CD4-positive, alpha-beta memory T cell (primary cell): Measurements from ENCODE around the gene TMC2. TPM values are rescaled to one million over a fixed set of nuclear protein-coding genes. Genes with fewer than 3 reads are reported as not detected.

Experiments used
- CTCF ChIA-PET: fragments of 350-600 bp; sonication (Branson Sonifier 250); formaldehyde crosslinking; loops from one replicate; lab custom pipeline; 2021; ENCODE audit warnings: inconsistent platforms; ENCODE audit not compliant: partially characterized antibody; lab: Charles Lee
- POLR2A ChIA-PET: fragments of 350-600 bp; sonication (Branson Sonifier 250); formaldehyde crosslinking; loops from one replicate; lab custom pipeline; 2021; ENCODE audit not compliant: partially characterized antibody; lab: Charles Lee
- DNase-seq, 5 donors: peaks; one replicate each; pipeline versions ENCODE4 v3.0.0 to v3.0.0-alpha.2; 2020 to 2022; ENCODE audit warnings: mixed read lengths in 1 of 5
- H3K27ac ChIP-seq: one replicate; pipeline ENCODE4 v1.7.0; 2013; ENCODE audit warnings: low read depth, low read length
- H3K27me3 ChIP-seq: 2 replicates; pipeline ENCODE4 v1.7.0; 2013; ENCODE audit warnings: mild to moderate bottlenecking, low read length, moderate library complexity; ENCODE audit not compliant: insufficient read depth
- H3K36me3 ChIP-seq: 2 replicates; pipeline ENCODE4 v1.7.0; 2013; ENCODE audit warnings: mild to moderate bottlenecking, low read length, moderate library complexity; ENCODE audit not compliant: insufficient read depth
- H3K4me1 ChIP-seq: 2 replicates; pipeline ENCODE4 v1.7.0; 2013; ENCODE audit warnings: mild to moderate bottlenecking, low read length, moderate library complexity; ENCODE audit not compliant: insufficient read depth
- H3K4me3 ChIP-seq, 2 donors: one replicate each; pipeline ENCODE4 v1.7.0; 2013; ENCODE audit warnings: low read length in 2 of 2, mild to moderate bottlenecking in 1 of 2
- H3K9me3 ChIP-seq, 2 donors: one replicate each; pipeline ENCODE4 v1.7.0; 2013; ENCODE audit warnings: low read length in 2 of 2, control low read depth in 1 of 2; ENCODE audit not compliant: control insufficient read depth in 1 of 2
- H3K27ac Mint-ChIP-seq, 7 donors: one replicate each; pipeline ENCODE4 v1.8.0; 2020 to 2021; ENCODE audit warnings: mixed read lengths in 7 of 7, mild to moderate bottlenecking in 6 of 7, inconsistent platforms in 3 of 7, moderate library complexity in 3 of 7
- H3K27me3 Mint-ChIP-seq, 2 donors: one replicate each; pipeline ENCODE4 v1.8.0; 2020 to 2021; ENCODE audit warnings: mixed read lengths in 2 of 2
- H3K36me3 Mint-ChIP-seq, 2 donors: one replicate each; pipeline ENCODE4 v1.8.0; 2020 to 2021; ENCODE audit warnings: mixed read lengths in 2 of 2, inconsistent platforms in 1 of 2, mild to moderate bottlenecking in 1 of 2
- H3K4me1 Mint-ChIP-seq, 4 donors: one replicate each; pipeline ENCODE4 v1.8.0; 2020 to 2021; ENCODE audit warnings: mixed read lengths in 4 of 4, mild to moderate bottlenecking in 1 of 4
- H3K4me3 Mint-ChIP-seq, 8 donors: one replicate each; pipeline ENCODE4 v1.8.0; 2020 to 2021; ENCODE audit warnings: mixed read lengths in 8 of 8, mild to moderate bottlenecking in 7 of 8, moderate library complexity in 6 of 8, inconsistent platforms in 3 of 8
- H3K9me3 Mint-ChIP-seq, 8 donors: one replicate each; pipeline ENCODE4 v1.8.0; 2020 to 2021; ENCODE audit warnings: mixed read lengths in 8 of 8, mild to moderate bottlenecking in 5 of 8, inconsistent platforms in 3 of 8, moderate library complexity in 1 of 8
- intact Hi-C: fragments of 100-400 bp; cut with micrococcal nuclease; formaldehyde crosslinking; loops from one replicate; pipeline ENCODE4 v1.15.1; 2023
- polyA plus RNA-seq, 2 donors: library from polyadenylated mRNA; unstranded; fragments of 300-500 nt; fragmentation: Illumina TruSeq; gene quantifications; one replicate each; pipeline ENCODE4 v1.2.3, GENCODE V29; 2021
- total RNA-seq, 2 experiments: library from RNA; stranded (reverse); gene quantifications; one replicate each; pipeline ENCODE4 v1.2.3, GENCODE V29; 2021

Gene TMC2
- total and polyA plus RNA-seq, 4 experiments from 2014 or later: not detected

DNA sequence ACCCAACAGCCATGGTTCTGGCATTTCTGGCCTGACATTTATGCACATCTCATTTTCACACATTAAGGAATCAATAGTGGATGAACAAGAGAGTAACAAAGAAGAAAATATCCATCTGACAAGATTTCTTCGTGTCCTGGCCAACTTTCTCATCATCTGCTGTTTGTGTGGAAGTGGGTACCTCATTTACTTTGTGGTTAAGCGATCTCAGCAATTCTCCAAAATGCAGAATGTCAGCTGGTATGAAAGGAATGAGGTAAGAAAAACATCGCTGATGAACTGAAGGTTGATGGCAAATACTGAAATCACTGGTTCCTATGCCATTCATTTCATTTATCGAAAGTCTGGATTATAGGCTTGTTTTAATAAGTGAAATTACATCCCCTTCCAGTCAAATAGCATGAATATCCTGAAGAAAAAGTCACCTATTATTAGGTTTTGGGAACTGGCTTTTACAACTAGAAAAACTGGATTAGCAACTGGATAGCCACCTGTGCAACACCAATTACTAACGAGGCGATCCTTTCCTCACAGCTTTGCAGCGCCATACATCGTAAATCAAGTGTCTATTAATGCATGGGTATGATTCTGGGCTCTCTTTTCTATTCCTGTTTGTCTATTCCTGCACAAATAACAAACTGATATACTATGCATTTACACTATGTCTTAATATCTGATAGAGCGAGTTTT lies 65.8 kb downstream of the TMC2 start:
- H3K4me3 ChIP-seq: no peak overlapping the region
- Mint-ChIP-seq H3K27ac (no peak overlapping the region), H3K9me3 (peaks cover under 1 to 21% (median 9%) of the 10 kb centered on the region in 8 donors), H3K4me1 (no peaks in the 10 kb centered on the region), H3K27me3 (peaks cover 4 to 8% of the 10 kb centered on the region in 2 donors), H3K36me3 (peaks cover under 1 to 2% of the 10 kb centered on the region in 2 donors), H3K4me3 (no peak overlapping the region)
- no peaks in the 10 kb centered on the region for H3K27me3 ChIP-seq
- CTCF ChIA-PET: no interaction called here
- POLR2A ChIA-PET: no interaction called here
- intact Hi-C loops: no loop called here
- no peaks in the 10 kb centered on the region for H3K36me3 ChIP-seq
- DNase-seq: no peak
- H3K27ac ChIP-seq: no peak overlapping the region
- no peaks in the 10 kb centered on the region for H3K4me1 ChIP-seq
- peaks cover 0 to 2% of the 10 kb centered on the region in 2 donors for H3K9me3 ChIP-seq

DNA sequence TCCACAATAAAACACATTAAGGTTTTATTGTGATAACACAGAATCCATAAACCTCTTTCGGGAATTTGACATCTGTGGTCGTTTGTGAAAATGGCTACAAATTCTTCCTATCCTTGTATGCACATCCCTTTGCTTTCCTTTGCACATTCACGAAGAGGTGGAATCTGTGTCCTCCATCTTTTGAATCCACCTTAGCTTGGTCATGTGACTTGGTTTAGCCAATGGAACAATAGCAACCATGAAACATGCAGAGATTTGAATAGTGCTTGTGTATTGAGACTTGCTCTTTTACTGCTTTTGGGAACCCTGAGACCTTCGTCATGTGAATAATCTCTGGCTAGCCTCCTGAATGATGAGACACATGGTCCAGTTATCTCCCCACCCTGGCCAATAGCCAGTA lies 66.4 kb downstream of the TMC2 start:
- ChIA-PET CTCF (no interaction called here), POLR2A (no interaction called here)
- H3K4me3 ChIP-seq: no peak overlapping the region
- Mint-ChIP-seq H3K4me3 (no peak overlapping the region), H3K4me1 (no peaks in the 10 kb centered on the region), H3K27ac (no peak overlapping the region), H3K27me3 (peaks cover 5 to 12% of the 10 kb centered on the region in 2 donors), H3K36me3 (peaks cover 4 to 5% of the 10 kb centered on the region in 2 donors), H3K9me3 (peaks cover 3 to 25% (median 14%) of the 10 kb centered on the region in 8 donors)
- no peaks in the 10 kb centered on the region for H3K27me3 ChIP-seq
- no peak overlapping the region for H3K27ac ChIP-seq
- intact Hi-C loops: no loop called here
- no peaks in the 10 kb centered on the region for H3K4me1 ChIP-seq
- no peak for DNase-seq
- no peaks in the 10 kb centered on the region for H3K36me3 ChIP-seq
- H3K9me3 ChIP-seq: peaks cover 0 to 6% of the 10 kb centered on the region in 2 donors

DNA sequence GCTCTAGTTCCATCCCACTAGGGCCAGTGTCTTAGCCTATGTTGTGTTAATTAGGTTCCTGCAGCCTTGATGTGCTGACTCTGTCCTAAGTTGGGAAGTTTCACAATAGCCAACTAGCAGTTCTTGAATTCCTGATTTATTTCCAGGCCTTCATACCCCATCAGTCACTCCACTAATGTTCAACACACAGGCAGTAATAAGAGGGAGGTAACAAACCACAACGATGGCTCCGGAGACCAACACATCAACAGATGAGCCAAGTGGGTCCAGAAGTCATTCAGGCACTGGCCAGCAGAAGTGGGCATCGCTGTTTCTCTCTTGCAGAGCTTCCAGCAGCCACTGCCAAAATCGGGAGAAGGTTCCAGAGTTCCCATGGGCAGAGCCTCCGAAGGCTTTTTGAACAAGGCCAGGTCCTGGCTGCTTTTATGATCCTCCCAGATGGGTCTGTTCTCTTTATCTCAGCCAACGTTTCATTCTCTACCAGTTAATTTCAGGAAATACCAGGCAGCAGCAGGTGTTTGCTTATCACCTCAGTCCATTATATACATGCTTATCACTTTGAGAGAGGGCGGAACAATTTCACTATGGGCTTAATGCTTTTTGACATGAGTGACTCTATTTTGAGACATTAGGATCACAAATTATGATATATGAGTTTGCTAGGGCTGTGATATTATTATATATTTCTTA lies 67.6 kb downstream of the TMC2 start:
- H3K9me3 Mint-ChIP-seq: peaks cover 3 to 28% (median 18%) of the 10 kb centered on the region in 8 donors
- H3K9me3 ChIP-seq: peaks cover 0 to 6% of the 10 kb centered on the region in 2 donors
- no peaks in the 10 kb centered on the region for H3K4me1 ChIP-seq
- ChIA-PET CTCF (no interaction called here), POLR2A (no interaction called here)
- H3K36me3 ChIP-seq: no peaks in the 10 kb centered on the region
- no peak overlapping the region for H3K27ac ChIP-seq
- H3K27ac Mint-ChIP-seq: no peak overlapping the region
- no peak for DNase-seq
- H3K4me3 Mint-ChIP-seq: no peak overlapping the region
- no peaks in the 10 kb centered on the region for H3K27me3 ChIP-seq
- peaks cover 2 to 10% of the 10 kb centered on the region in 2 donors for H3K27me3 Mint-ChIP-seq
- intact Hi-C loops: no loop called here
- H3K4me3 ChIP-seq: no peak overlapping the region
- H3K4me1 Mint-ChIP-seq: no peaks in the 10 kb centered on the region
- H3K36me3 Mint-ChIP-seq: peaks cover 4 to 5% of the 10 kb centered on the region in 2 donors

DNA sequence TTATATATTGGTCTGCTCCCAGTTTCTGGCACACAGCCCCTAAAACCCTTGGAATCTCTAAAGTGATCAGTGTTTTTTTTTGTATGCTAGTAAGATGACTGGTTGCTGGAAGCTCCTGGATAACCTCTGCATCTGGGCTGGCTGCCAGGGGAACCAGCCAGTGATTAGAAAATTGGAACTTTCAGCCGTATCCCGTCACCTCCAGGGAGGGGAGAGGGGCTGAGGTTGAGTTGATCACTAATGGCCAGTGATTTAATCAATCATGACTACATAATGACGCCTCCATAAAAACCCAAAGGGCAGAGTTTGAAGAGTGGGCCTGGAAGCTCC lies 68.1 kb downstream of the TMC2 start:
- no peak overlapping the region for H3K27ac Mint-ChIP-seq
- Histone ChIP-seq H3K4me3 (no peak overlapping the region), H3K9me3 (peaks cover 0 to 6% of the 10 kb centered on the region in 2 donors), H3K36me3 (no peaks in the 10 kb centered on the region), H3K4me1 (no peaks in the 10 kb centered on the region), H3K27ac (no peak overlapping the region), H3K27me3 (no peaks in the 10 kb centered on the region)
- H3K27me3 Mint-ChIP-seq: peaks cover 5 to 15% of the 10 kb centered on the region in 2 donors
- no peaks in the 10 kb centered on the region for H3K4me1 Mint-ChIP-seq
- H3K36me3 Mint-ChIP-seq: peaks cover 4 to 5% of the 10 kb centered on the region in 2 donors
- intact Hi-C loops: no loop called here
- peaks cover 3 to 28% (median 18%) of the 10 kb centered on the region in 8 donors for H3K9me3 Mint-ChIP-seq
- CTCF ChIA-PET: no interaction called here
- H3K4me3 Mint-ChIP-seq: no peak overlapping the region
- POLR2A ChIA-PET: no interaction called here
- no peak for DNase-seq

DNA sequence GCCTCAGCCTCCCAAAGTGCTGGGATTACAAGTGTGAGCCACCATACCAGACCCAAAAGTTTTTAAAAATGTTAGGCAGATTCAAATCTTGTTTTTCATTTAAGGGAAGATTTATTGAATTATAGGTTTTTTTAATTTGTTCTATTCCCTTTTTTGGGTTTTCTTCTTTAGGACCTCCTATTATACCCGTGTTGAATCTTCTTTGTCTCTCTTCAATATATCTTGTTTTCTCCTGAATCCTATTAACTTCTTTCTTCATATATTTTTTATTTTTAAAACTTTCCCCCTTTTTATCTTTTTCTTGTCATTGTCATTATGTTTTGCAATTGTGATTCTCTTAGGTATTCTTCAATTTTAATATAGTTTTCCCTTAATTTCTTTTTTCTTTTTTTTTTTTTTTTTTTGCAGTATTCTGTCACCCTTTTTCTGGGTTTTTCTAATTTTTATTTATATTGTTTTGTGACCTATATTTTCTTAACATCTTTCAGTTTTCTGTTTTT lies 70.2 kb downstream of the TMC2 start:
- Mint-ChIP-seq H3K4me1 (no peaks in the 10 kb centered on the region), H3K9me3 (peaks cover 3 to 28% (median 18%) of the 10 kb centered on the region in 8 donors), H3K4me3 (no peak overlapping the region), H3K27ac (no peak overlapping the region), H3K27me3 (peaks cover 19 to 20% of the 10 kb centered on the region in 2 donors), H3K36me3 (peaks cover 4 to 5% of the 10 kb centered on the region in 2 donors)
- no peak overlapping the region for H3K4me3 ChIP-seq
- ChIA-PET POLR2A (no interaction called here), CTCF (no interaction called here)
- no peaks in the 10 kb centered on the region for H3K4me1 ChIP-seq
- DNase-seq: no peak
- peaks cover 6% of the 10 kb centered on the region for H3K27me3 ChIP-seq
- intact Hi-C loops: no loop called here
- no peaks in the 10 kb centered on the region for H3K36me3 ChIP-seq
- H3K27ac ChIP-seq: no peak overlapping the region
- H3K9me3 ChIP-seq: peaks cover 0 to 6% of the 10 kb centered on the region in 2 donors

DNA sequence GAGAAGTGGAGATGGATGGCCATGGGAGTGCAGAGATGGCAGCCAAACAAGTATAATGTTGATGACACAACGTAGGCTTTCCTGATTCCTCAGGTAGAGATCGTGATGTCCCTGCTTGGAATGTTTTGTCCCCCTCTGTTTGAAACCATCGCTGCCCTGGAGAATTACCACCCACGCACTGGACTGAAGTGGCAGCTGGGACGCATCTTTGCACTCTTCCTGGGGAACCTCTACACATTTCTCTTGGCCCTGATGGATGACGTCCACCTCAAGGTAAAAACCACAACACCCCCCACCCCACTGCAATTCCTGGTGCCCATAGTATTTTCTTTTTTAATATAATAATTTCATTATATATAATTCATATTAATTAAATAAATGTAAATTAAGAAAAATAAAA lies 74.0 kb downstream of the TMC2 start:
- CTCF ChIA-PET: no interaction called here
- POLR2A ChIA-PET: no interaction called here
- Mint-ChIP-seq H3K27ac (no peak overlapping the region), H3K27me3 (peaks cover 26 to 27% of the 10 kb centered on the region in 2 donors), H3K4me1 (no peaks in the 10 kb centered on the region), H3K9me3 (peaks cover 3 to 27% (median 18%) of the 10 kb centered on the region in 8 donors), H3K4me3 (no peak overlapping the region), H3K36me3 (peaks cover 4 to 5% of the 10 kb centered on the region in 2 donors)
- peaks cover 0 to 6% of the 10 kb centered on the region in 2 donors for H3K9me3 ChIP-seq
- H3K27me3 ChIP-seq: peaks cover 6% of the 10 kb centered on the region
- no peak for DNase-seq
- no peak overlapping the region for H3K4me3 ChIP-seq
- intact Hi-C loops: no loop called here
- H3K4me1 ChIP-seq: no peaks in the 10 kb centered on the region
- no peak overlapping the region for H3K27ac ChIP-seq
- H3K36me3 ChIP-seq: no peaks in the 10 kb centered on the region

DNA sequence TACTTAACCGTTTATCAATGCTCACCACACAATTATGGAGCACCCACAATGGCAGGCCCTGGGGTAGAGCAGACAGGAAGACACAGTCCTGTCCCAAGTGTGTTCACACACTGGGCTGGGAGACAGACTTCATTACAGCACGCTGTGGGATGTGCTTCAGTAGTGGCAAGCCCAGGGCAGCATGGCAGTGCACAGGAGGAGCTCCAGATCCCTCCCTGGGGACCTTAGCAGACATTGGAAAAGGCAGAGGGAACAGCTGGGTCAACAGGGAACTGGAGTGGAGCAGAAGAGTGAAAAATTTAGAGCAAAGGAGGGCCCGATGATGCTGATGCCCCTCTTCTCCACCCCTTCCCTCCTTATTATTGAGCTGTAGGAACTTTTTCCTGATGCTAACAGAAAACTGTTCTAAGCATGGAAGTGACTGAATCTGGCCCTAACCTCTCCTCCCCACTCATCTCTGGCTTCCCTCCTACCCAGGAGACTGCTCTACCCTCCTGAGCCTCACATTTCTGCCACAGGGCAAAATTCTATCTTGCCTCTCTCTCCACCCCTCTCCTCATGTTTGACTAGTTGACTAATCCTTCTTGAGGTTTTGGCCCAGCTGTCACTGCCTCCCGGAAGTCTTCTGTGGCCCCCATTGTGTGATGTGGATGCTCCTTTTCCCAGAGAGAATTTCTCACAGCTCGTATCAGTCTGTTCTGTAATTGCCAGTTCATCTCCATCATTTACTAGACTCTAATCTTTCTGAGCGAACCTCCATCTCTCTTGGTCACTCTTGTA lies 74.8 kb downstream of the TMC2 start:
- peaks cover 3 to 19% (median 15%) of the 10 kb centered on the region in 8 donors for H3K9me3 Mint-ChIP-seq
- H3K36me3 Mint-ChIP-seq: peaks cover 4 to 5% of the 10 kb centered on the region in 2 donors
- no peaks in the 10 kb centered on the region for H3K4me1 ChIP-seq
- H3K27me3 Mint-ChIP-seq: peaks cover 27 to 30% of the 10 kb centered on the region in 2 donors
- peaks cover 0 to 6% of the 10 kb centered on the region in 2 donors for H3K9me3 ChIP-seq
- H3K27me3 ChIP-seq: peaks cover 6% of the 10 kb centered on the region
- no peak overlapping the region for H3K4me3 ChIP-seq
- H3K36me3 ChIP-seq: no peaks in the 10 kb centered on the region
- H3K4me3 Mint-ChIP-seq: no peak overlapping the region
- intact Hi-C loops: no loop called here
- no peak overlapping the region for H3K27ac ChIP-seq
- H3K27ac Mint-ChIP-seq: no peak overlapping the region
- CTCF ChIA-PET: interaction anchor here (0.6 kb wide), 1 partner anchor 15 kb away, joined by 3 read pairs; no protein-coding TSS in a partner anchor
- POLR2A ChIA-PET: interaction anchor here (0.6 kb wide), 1 partner anchor 12 kb away, joined by 3 read pairs; no protein-coding TSS in a partner anchor
- H3K4me1 Mint-ChIP-seq: no peaks in the 10 kb centered on the region
- no peak for DNase-seq
